GM12801 (cell line): ENCODE results near the gene CDK6.

Experiments
- CTCF ChIP-seq: IDR thresholded peaks from one replicate; pipeline ENCODE4 v1.5.1; 2011; ENCODE audit warnings: control low read depth; ENCODE audit not compliant: insufficient read length; ENCODE audit errors: extremely low read depth

The CDK6 gene

GRCh38 chr7:92645114-92646061, 191.0 kb downstream of the CDK6 start:
- TF ChIP-seq CTCF = no peak

GRCh38 chr7:92644406-92645113, 191.8 kb downstream of the CDK6 start:
- TF ChIP-seq CTCF = no peak

DNA sequence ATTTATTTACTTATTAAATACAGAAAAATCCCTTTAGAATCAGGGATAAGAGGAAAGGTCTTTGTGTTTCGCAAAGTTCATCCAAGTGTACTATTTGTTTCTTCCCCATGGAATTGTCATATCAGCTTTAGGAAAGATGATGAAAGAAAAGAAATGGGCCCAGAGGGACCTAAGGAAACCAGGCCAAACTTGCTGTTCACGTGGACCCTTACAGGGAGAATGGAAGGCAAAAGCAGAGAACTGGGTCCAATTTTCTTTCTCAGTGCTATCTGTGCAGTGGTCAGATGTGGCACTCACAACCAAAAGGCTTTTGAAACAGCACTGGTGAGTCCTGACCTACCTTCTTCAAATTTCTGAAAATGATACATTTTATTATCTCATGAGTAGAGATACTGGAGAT, 192.6 kb downstream of the CDK6 start:
- no peak for TF ChIP-seq CTCF

GRCh38 chr7:92641921-92642511, 194.4 kb downstream of the CDK6 start:
- TF ChIP-seq CTCF = no peak

DNA sequence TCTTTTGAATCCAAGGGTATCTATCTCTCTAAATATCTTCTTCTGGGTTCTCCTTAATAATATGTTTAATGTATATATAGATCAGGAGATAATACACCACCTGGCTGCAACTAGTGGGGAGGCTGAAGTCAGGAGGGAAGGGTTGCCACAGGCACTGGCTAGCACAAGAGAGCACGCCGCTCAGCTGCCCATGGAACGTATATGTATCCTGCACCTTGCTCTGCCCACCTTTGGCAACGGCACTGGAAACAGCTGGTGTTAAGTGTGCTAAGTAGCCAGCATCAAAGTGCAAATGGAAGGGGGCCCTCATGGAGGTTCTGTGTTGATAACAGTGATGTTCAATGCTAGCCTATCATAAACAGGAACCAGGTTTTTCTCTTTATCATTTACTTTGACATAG, 196.4 kb downstream of the CDK6 start:
- no peak for TF ChIP-seq CTCF

- TF ChIP-seq CTCF = no peak
Observed at GRCh38 chr7:92639213-92639896, 197.0 kb downstream of the CDK6 start.

DNA sequence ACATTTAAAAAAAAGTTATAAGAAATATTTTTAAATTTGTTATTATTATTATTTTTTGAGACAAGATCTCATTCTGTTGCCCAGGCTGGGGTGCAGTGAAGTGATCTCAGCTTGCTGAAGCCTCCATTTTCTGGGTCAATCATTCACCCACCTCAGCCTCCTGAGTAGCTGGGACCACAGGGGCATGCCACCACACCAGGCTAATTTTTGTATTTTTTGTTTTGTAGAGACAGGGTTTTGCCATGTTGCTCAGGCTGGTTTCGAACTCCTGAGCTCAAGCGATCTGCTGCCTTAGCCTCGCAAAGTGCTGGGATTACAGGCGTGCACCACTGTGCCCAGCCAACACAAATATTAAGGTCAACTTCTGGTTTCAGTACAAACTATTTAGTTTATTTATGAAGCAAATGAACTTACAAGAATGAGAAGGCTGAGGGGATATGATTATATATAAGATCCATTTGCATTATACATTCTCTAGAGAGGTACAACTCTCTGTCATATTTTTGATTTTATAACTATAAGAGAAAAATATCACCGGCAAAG, 200.3 kb downstream of the CDK6 start:
- no peak for TF ChIP-seq CTCF
